Endometrial microvascular endothelial cells (primary cell): ENCODE measurements around the gene PTPRR. TPM values are rescaled to one million over a fixed set of nuclear protein-coding genes. Genes with fewer than 3 reads are reported as not detected.

Experiments
- in situ Hi-C: cut with HindIII; loops from 2 replicates; pipeline ENCODE4 v1.10.0; 2017; ENCODE audit warnings: low sequenced_read_pairs, low pct_unique_long_range_greater_than_20kb; ENCODE audit errors: inconsistent ontology term
- total RNA-seq: library from RNA; depleted of rRNA; stranded (reverse); fragments of >200 nt; gene quantifications from one replicate; pipeline ENCODE4 v1.2.3, GENCODE V29; 2015; ENCODE audit errors: inconsistent ontology term

The PTPRR gene
- 0.74 TPM for total RNA-seq

- in situ Hi-C loops = no loop called here
These were observed at the start of gene PTPRR for GRCh38 chr12:70920251-70920851. Gene PTPRR (minus strand): TSS chr12:70920738. CDS start chr12:70920390, 348 bp downstream.

- in situ Hi-C loops = no loop called here
These were observed 46.7 kb upstream of the PTPRR start for GRCh38 chr12:70966996-70967790.

GRCh38 chr12:70966046-70966445, 45.5 kb upstream of the PTPRR start:
- in situ Hi-C loops = no loop called here

GRCh38 chr12:70964867-70965510, 44.5 kb upstream of the PTPRR start:
- in situ Hi-C loops = no loop called here

- in situ Hi-C loops = no loop called here
These were observed 42.6 kb upstream of the PTPRR start for GRCh38 chr12:70963081-70963660.

- in situ Hi-C loops = no loop called here
These were observed 41.8 kb upstream of the PTPRR start for GRCh38 chr12:70962226-70962794.

GRCh38 chr12:70960484-70960883, 39.9 kb upstream of the PTPRR start:
- in situ Hi-C loops = no loop called here

GRCh38 chr12:70955415-70955814, 34.9 kb upstream of the PTPRR start:
- in situ Hi-C loops = no loop called here

- in situ Hi-C loops = no loop called here
These were observed 29.9 kb upstream of the PTPRR start for GRCh38 chr12:70950451-70950850.

- in situ Hi-C loops = no loop called here
These were observed 28.4 kb upstream of the PTPRR start for GRCh38 chr12:70948976-70949336.

- in situ Hi-C loops = no loop called here
These were observed 27.9 kb upstream of the PTPRR start for GRCh38 chr12:70948236-70948975.

GRCh38 chr12:70936203-70936813, 15.8 kb upstream of the PTPRR start:
- in situ Hi-C loops = no loop called here

- in situ Hi-C loops = no loop called here
These were observed 12.6 kb upstream of the PTPRR start for GRCh38 chr12:70933133-70933532.

- in situ Hi-C loops = no loop called here
These were observed 8.5 kb upstream of the PTPRR start for GRCh38 chr12:70929029-70929428.

- in situ Hi-C loops = no loop called here
These were observed 7.5 kb upstream of the PTPRR start for GRCh38 chr12:70928071-70928470.

GRCh38 chr12:70927356-70927755, 6.8 kb upstream of the PTPRR start:
- in situ Hi-C loops = no loop called here

GRCh38 chr12:70925539-70925938, 5.0 kb upstream of the PTPRR start:
- in situ Hi-C loops = no loop called here

GRCh38 chr12:70920891-70921290, 353 bp upstream of the PTPRR start:
- in situ Hi-C loops = no loop called here
